Measurements from ENCODE around the gene ANO6. TPM values are rescaled to one million over a fixed set of nuclear protein-coding genes. Genes with fewer than 3 reads are reported as not detected.

The ANO6 gene
- total RNA-seq, 1 donor from 2014 or later = 49.0 TPM

GRCh38 chr12:45309836-45310626, 94.1 kb downstream of the ANO6 start:
- H3K9me3 Mint-ChIP-seq = peaks cover 3% of the 10 kb centered on the region
- TF ChIP-seq CTCF (IDR thresholded peaks at IDR 0.05) = no peak
- no peak for TF ChIP-seq EZH2 (IDR thresholded peaks at IDR 0.05)
- no peak for TF ChIP-seq EZH2phosphoT487 (IDR thresholded peaks at IDR 0.05)
- peaks cover 7% of the 10 kb centered on the region for H3K36me3 Mint-ChIP-seq
- H3K4me3 Mint-ChIP-seq = no peak overlapping the region
- H3K27me3 Mint-ChIP-seq (ENCODE audit: insufficient read depth, low read depth) = no peaks in the 10 kb centered on the region
- Histone ChIP-seq H3K27me3 (no peaks in the 10 kb centered on the region), H3K36me3 (no peaks in the 10 kb centered on the region), H3K9me3 (ENCODE audit: low read depth) (no peaks in the 10 kb centered on the region), H3F3A (ENCODE audit: low read depth) (no peaks in the 10 kb centered on the region), H3K9ac (no peak overlapping the region), H3K4me2 (no peak overlapping the region), H3K4me3 (no peak overlapping the region), H4K20me1 (ENCODE audit: low read depth) (no peaks in the 10 kb centered on the region), H2AFZ (replicated peaks) (no peak overlapping the region), H3K4me1 (no peaks in the 10 kb centered on the region), H3K79me2 (ENCODE audit: low read depth) (no peaks in the 10 kb centered on the region), H3K27ac (no peak overlapping the region)
- H3K4me1 Mint-ChIP-seq = no peaks in the 10 kb centered on the region
- no peak for DNase-seq (ENCODE audit: low spot score)
- no peak overlapping the region for H3K27ac Mint-ChIP-seq

GRCh38 chr12:45310627-45310968, 94.7 kb downstream of the ANO6 start:
- Histone ChIP-seq H3K9me3 (ENCODE audit: low read depth) (no peaks in the 10 kb centered on the region), H3F3A (ENCODE audit: low read depth) (no peaks in the 10 kb centered on the region), H3K79me2 (ENCODE audit: low read depth) (no peaks in the 10 kb centered on the region), H3K27me3 (no peaks in the 10 kb centered on the region), H3K4me2 (no peak overlapping the region), H3K36me3 (no peaks in the 10 kb centered on the region), H3K9ac (no peak overlapping the region), H3K4me3 (no peak overlapping the region), H2AFZ (replicated peaks) (no peak overlapping the region), H4K20me1 (ENCODE audit: low read depth) (no peaks in the 10 kb centered on the region), H3K4me1 (no peaks in the 10 kb centered on the region), H3K27ac (no peak overlapping the region)
- Mint-ChIP-seq H3K4me3 (no peak overlapping the region), H3K9me3 (peaks cover 3% of the 10 kb centered on the region), H3K27me3 (ENCODE audit: insufficient read depth, low read depth) (no peaks in the 10 kb centered on the region), H3K4me1 (no peaks in the 10 kb centered on the region), H3K27ac (no peak overlapping the region), H3K36me3 (peaks cover 7% of the 10 kb centered on the region)
- DNase-seq (ENCODE audit: low spot score) = no peak
- TF ChIP-seq EZH2 (IDR thresholded peaks at IDR 0.05) = no peak
- TF ChIP-seq CTCF (IDR thresholded peaks at IDR 0.05) = no peak
- TF ChIP-seq EZH2phosphoT487 (IDR thresholded peaks at IDR 0.05) = no peak

DNA sequence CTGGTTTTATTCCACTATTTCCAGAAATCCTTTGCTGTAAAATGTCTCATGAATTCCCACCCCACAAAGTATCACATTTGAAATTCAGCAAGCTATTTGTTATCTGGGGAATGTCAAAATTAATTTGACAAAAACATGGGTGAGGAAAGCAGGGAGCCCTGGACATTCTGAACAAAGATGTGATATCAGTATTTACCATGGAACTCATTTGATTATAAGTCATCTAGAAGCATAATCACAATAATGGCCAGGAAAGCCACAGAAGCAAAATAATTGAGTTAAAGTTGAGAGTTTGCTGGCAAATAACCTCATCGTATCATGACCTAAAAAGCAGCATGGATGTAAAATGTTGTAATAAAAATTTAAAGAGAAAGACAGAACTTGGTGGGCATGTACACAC, 96.1 kb downstream of the ANO6 start:
- Histone ChIP-seq H3K4me2 (no peak overlapping the region), H3K4me3 (no peak overlapping the region), H3K4me1 (no peaks in the 10 kb centered on the region), H2AFZ (replicated peaks) (no peak overlapping the region), H3K79me2 (ENCODE audit: low read depth) (no peaks in the 10 kb centered on the region), H4K20me1 (ENCODE audit: low read depth) (no peaks in the 10 kb centered on the region), H3F3A (ENCODE audit: low read depth) (no peaks in the 10 kb centered on the region), H3K36me3 (peaks cover 5% of the 10 kb centered on the region), H3K9me3 (ENCODE audit: low read depth) (no peaks in the 10 kb centered on the region), H3K27ac (no peak overlapping the region), H3K27me3 (no peaks in the 10 kb centered on the region), H3K9ac (no peak overlapping the region)
- DNase-seq (ENCODE audit: low spot score) = no peak
- TF ChIP-seq CTCF (IDR thresholded peaks at IDR 0.05) (no peak), EZH2phosphoT487 (IDR thresholded peaks at IDR 0.05) (no peak), EZH2 (IDR thresholded peaks at IDR 0.05) (no peak)
- H3K27me3 Mint-ChIP-seq (ENCODE audit: insufficient read depth, low read depth) = no peaks in the 10 kb centered on the region
- H3K4me3 Mint-ChIP-seq = no peak overlapping the region
- H3K36me3 Mint-ChIP-seq = peaks cover 12% of the 10 kb centered on the region
- no peaks in the 10 kb centered on the region for H3K4me1 Mint-ChIP-seq
- peaks cover 5% of the 10 kb centered on the region for H3K9me3 Mint-ChIP-seq
- no peak overlapping the region for H3K27ac Mint-ChIP-seq

Measured in neural progenitor cell (in vitro differentiated cells).